ENCODE measurements around the gene CPNE4.

DNA sequence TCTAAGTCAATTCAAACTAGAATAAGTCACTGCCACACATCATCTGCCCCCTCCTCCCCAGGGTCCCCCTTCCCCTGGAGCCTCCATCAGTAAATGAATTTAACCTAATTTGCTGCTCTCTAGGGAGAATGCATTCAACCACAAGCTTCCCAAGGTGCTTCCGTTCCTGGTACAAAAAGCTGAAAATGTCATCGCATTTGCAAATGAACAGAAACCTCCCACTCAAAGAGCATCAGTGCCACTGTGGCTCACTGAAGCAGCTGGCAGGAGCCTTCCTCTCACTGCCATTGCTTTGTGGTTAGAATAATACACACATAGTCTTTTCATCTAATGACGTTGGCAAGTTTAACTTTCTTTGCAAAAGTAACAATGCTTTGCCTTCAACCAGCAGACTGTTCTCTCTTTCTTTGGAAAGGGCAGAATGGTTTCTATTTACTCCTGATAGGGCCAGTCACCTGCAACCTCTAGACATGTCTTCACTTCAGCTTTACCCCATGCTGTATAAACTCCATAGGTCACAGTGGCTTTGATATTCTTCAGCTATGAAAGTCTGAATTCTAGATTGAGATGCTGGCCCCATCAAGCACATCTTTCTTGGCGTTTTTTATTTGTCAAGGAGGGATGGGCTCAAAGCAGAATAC is 238.1 kb downstream of the CPNE4 start:
- no peak for TF ChIP-seq EZH2 (IDR thresholded peaks at IDR 0.05)
- no peak for TF ChIP-seq POLR2AphosphoS5 (IDR thresholded peaks at IDR 0.05; ENCODE audit: borderline replicate concordance, low read depth, low read length)

Measured in SK-N-MC (cell line).